HG03039 (cell line): Measurements from ENCODE around the gene ASCC1.
"Not testable (repeated sequence)": the region's sequence is repeated elsewhere in the genome, so short reads cannot be mapped to it uniquely, and the experiment has no call there.

ENCODE experiments used
- ATAC-seq: cut with Tn5 transposase; IDR thresholded peaks from one replicate; pipeline ENCODE4 v1.9.1; 2021; ENCODE audit warnings: mild to moderate bottlenecking, moderate library complexity; ENCODE audit not compliant: unreplicated experiment

Gene ASCC1

DNA sequence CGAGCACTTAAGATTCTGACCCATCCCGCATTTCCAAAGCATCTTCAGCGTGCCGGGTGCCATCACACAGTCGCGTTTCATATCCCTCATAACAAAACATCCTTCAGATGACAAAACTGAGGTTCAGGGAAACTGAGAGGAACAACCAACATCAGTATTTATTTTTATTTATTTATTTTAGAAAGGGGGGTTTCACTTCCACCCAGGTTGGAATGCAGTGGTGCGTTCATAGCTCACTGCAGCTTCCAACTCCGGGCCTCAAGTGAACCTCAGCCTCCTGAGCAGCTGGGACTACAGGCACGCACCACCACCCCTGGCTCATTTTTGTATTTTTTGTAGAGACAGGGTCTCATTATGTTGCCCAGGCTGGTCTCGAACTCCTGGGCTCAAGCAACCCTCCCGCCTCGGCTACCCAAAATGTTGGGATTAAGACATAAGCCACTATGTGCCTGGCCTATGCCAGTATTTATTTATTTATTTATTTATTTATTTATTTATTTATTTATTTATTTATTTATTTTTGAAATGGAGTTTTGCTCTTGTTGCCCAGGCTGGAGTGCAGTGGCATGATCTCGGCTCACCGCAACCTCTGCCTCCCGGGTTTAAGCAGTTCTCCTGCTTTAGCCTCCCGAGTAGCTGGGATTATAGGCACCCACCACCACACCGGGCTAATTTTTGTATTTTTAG lies 33.2 kb upstream of the ASCC1 start:
- peak; percentile 8 for ATAC-seq

- ATAC-seq, result peak; percentile 79
Measured at GRCh38 chr10:72248468-72249151, 32.5 kb upstream of the ASCC1 start.

GRCh38 chr10:72245949-72246525 lies 30.0 kb upstream of the ASCC1 start:
- no peak for ATAC-seq

DNA sequence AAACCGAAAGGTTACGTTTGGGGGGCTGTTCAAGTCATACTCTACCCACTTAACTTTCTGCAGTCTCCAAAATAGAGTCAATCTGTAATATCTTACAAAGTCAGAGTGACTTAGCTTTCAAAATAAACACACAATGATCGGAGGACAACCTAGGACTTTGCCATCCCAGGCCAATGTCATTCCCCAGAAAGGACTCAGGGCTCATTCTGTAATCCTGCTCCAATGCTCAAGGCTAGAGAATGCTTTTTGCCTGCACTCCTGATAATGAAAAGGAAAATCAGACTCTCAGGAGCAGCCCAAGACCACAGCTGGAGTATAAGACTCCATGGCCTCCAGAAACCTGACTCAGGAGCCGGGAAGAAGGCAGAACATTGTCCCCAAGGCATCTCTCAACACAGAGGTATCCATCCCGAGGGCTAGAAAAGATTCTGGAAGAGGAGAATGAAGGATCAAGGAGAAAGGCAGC lies 28.5 kb upstream of the ASCC1 start:
- ATAC-seq, result no peak

GRCh38 chr10:72243822-72244437 lies 27.9 kb upstream of the ASCC1 start:
- no peak for ATAC-seq

DNA sequence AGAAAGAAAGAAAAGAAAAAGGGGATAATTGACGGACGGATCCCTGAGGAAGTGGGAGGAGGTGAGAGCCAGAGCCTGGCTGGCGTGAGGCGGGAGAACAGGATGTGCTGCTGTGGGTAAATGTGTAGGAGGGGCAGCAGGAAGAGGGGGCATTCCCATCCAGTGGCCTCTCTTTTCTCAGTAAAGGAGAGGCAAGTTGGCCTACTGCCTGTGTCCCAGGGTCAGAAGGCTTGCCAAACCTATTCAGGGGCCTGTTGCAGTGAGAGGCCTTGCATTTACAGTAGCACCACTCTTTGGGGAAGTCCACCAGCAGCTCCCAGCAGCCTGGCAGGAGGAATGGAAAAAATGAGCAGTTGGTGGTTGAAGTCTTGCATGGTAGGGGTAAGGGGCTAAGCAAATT lies 26.6 kb upstream of the ASCC1 start:
- ATAC-seq, result no peak

- ATAC-seq, result no peak
Measured at GRCh38 chr10:72241691-72242252, 25.7 kb upstream of the ASCC1 start.

- ATAC-seq, result no peak
Measured at GRCh38 chr10:72240371-72240770, 24.3 kb upstream of the ASCC1 start.

DNA sequence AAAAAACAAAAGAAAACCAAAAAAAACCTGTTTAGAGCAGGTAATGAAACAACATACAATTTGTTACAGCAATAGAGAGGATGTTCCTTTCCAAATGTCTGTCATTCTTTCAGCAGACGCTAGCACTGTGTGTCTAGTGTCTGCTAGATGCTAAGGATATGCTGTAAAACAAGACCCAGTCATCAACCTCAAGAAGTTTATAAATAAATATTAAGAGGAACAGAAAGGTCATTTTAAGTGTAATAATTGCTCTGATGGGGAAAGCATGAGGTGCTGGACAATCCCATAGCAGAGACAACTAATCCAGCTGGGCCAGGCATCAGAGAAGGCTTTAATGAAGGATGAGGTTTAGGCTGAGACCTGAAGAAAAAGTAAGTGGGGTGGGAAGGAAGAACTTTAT lies 23.3 kb upstream of the ASCC1 start:
- ATAC-seq, result no peak

DNA sequence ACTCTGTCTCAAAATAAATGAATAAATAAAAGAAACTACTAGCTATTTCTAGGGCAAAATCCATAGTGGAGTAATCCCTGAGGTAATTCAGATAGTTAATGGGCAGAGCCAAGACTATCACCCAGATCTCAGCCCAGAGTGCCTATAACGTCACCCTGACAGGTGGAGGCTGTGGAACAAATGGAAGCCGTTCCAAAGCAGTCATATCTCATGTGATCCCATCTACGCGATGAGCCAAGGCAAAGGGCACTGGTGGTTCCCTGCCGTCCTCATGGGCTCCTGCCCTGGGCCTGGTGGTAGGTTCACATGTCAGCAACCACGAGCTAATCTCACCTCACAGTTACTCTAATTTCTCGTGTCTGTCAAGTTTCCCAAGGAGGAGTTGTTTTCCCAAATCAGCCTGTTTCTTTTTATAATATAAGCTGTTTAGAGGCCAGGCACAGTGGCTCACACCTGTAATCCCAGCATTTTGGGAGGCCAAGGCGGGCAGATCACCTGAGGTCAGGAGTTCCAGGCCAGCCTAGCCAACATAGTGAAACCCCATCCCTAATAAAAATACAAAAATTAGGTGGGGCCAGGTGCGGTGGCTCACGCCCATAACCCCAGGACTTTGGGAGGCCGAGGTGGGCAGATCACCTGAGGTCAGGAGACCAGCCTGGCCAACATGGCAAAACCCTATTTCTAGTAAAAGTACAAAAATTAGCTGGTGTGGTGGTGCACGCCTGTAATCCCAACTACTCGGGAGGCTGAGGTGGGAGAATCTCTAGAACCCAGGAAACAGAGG lies 22.5 kb upstream of the ASCC1 start:
- ATAC-seq, result no peak

DNA sequence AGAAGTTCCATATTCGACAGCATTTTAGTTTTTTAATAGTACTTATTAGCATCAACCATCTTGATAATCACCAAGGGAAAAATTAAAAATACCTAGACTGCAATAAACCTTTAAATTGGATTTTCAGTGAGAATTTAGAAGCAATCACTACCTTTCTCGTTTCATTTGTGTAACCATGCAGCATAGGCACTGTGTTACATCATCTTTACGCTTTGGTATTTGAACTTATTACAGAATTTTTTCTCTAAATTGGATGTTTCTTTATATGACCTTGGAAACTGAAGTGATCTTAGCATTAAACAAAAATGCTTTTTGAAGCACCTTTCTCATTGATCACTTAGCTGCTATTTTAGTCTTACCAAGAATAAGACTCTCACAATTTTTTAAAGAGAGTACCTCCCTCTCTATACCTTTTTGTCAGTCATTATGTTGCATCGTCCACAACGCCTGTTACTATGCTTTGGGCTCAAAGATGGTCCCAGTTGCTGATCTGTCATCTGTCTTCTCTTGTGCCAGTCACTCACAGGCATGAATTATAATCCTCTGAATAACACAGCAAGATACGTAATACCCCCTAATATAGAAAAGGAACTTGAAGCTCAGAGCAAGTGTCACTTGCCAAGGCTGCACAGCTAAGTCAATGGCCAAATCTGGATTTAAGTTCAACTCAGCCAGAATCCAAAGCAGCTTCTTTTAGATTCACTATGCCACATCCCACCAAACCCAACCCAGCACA lies 19.6 kb upstream of the ASCC1 start:
- no peak for ATAC-seq

DNA sequence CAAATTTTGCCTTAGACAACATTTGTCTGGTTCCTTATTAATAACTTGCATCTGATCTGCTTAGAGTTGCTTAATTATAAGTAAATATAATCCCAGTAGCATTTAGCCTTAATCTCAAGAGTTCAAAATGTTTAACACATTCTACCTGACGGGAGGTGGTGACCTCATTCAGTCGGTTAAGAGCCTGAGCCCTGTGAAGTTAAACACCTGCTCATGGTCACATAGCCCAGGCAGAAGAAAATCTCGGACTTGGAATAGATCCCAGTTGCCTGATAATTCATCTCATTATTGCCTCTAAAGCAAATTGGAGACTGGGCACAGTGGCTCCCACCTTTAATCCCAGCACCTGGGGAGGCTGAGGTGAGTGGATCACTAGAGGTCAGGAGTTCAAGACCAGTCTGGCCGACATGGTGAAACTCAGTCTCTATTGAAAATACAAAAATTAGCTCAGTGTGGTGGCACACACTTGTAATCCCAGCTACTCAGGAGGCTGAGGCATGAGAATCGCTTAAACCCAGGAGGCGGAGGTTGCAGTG lies 18.6 kb upstream of the ASCC1 start:
- no peak for ATAC-seq

DNA sequence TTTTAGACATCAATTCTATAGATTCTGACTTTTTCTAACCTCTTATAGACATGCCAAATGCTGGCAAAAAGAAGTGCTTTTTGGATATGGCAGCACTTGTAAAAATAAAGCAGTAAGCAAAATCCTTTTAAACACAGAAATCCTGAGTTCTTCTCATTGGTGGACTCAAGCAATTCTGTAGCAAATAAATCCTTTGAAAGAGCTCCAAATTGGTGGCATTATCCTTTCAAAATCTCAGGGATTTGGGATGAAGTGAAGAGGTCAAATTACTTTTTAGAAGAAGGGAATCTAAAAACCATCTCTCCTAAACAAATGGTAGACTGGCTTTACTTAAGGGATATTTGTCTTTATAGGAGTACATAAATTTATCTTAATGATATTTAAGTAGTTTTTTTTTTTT lies 17.5 kb upstream of the ASCC1 start:
- ATAC-seq, result no peak

DNA sequence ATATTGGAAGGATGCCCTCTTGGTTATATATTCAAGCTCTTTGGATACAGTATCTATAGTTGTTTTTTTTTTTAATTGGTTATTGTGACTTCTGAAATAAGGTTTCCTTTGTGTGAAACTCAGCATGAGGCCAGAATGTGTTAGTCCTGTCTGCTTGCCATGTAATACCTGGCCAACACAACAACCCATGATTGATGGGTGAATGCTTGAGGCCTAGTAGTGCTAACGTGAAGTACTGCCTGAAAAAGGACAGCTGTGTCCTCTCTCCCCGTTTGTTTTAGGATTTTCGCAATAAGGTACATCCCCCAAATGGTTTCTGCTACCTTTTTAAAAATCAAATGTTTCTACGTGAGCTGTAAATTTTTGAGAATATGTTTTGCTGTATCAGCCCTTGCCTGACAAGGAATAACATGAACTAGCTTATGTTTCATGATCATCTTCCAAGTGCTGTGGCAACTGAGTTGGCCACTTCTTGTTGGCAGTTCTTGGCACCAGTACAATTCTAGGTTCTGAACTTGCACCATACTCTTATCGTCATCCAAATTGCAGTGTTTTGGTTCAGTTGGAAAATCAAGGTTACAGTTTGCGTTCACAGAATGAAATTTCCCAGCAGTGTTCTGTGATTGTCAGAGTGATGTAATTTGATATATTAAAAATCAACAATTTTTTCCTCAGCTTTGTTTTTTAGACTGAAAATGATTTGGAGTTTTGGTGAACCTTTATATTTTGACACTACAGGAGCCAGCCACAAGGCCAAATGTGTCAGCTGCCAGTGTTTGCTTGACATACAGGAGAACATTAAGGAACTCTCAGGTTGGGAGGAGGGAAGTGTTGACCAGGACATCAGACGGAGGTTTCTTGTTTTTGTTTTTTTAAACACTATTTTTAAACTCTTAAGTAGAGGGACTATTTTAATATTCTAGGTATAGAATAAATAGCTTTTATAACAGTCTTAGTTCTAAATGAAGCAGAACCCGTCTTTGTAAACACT lies 13.5 kb upstream of the ASCC1 start:
- ATAC-seq, result no peak

DNA sequence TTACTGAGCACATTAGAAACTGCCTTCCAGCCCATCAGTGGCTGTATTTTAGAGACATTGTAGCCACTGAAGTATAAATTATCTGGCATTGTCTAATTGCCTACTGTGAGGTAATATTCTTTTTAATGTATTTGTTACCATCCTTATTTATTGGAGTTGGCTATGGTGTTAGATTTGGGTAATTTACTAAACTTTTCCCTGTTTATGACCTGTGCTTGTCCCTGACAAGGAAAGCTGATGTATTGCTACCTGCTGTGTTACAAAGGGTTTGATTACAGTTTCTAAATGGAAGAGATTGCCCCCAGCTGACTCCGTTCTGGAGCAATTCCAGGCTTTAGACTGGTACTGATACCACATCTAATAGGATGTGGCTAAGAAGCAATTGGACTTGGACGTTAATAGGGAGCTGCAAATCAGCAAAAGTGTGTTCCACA lies 12.3 kb upstream of the ASCC1 start:
- ATAC-seq, result no peak

DNA sequence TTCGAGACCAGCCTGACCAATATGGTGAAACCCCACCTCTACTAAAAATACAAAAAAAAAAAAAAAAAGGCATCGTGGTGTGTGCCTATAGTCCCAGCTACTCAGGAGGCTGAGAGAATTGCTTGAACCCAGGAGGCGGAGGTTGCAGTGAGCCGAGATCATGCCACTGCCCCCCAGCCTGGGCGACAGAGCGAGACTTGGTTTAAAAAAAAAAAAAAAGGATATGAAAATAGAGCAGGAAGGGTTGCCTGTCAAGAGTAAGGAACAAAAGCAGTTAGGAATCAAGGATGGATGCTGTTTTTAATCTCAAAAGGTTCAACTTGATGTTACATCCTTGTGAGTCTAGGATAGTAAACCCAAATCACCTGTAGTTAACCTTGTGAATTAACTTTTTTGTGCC lies 11.8 kb upstream of the ASCC1 start:
- ATAC-seq, result no peak

DNA sequence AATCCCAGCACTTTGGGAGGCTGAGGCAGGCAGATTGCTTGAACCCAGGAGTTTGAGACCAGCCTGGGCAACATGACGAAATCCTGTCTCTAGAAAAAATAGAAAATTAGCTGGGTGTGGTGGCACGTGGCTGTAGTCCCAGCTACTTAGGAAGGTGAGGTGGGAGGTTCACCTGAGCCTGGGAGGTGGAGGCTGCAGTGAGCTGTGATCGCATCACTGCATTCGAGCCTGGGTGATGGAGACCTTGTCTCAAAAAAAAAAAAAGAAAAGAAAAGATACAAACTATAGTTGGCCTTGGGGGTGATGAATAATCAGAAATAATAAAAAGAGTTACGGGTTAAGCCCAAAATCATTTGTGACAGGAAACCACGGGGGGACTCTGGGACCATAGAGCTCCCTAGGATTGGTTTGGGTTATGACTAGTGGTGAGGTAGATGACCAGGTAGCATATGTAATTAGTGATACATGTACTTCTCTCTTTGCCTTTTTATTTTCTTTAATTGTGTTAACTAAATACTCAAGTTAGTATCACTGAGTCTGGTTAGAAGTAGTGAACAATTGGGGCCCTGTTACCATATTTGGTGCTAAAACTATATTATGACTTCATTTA lies 10.4 kb upstream of the ASCC1 start:
- ATAC-seq, result no peak

- not testable (repeated sequence) for ATAC-seq
Measured at GRCh38 chr10:72224191-72224590, 8.1 kb upstream of the ASCC1 start.
